ENCODE measurements around the gene PDE10A.
"Not testable (repeated sequence)": the region's sequence is repeated elsewhere in the genome, so short reads cannot be mapped to it uniquely, and the experiment has no call there.

Gene PDE10A

GRCh38 chr6:165463499-165463898 is 199.5 kb downstream of the PDE10A start:
- H2AFZ ChIP-seq (ENCODE audit: low read depth, low read length); H3K27ac ChIP-seq (ENCODE audit: low read length, poor library complexity, severe bottlenecking); H3K4me2 ChIP-seq (ENCODE audit: low read length, poor library complexity, severe bottlenecking); H2BK5ac ChIP-seq (ENCODE audit: low read depth, low read length, poor library complexity, severe bottlenecking); DNase-seq; H3K18ac ChIP-seq (ENCODE audit: low read depth in 1 of 2, low read length in 2 of 2); H2BK120ac ChIP-seq (ENCODE audit: low read depth, low read length); H3K4me3 ChIP-seq (ENCODE audit: insufficient read depth in 1 of 2, low read depth in 1 of 2, low read length in 2 of 2); H4K91ac ChIP-seq (ENCODE audit: low read length); H2BK15ac ChIP-seq (ENCODE audit: low read depth, poor library complexity, severe bottlenecking); H2AK5ac ChIP-seq (ENCODE audit: low read length, severe bottlenecking); H3K4ac ChIP-seq (ENCODE audit: low read depth in 1 of 2, low read length in 2 of 2); H3K9me3 ChIP-seq (ENCODE audit: control insufficient read depth, low read length); H3K4me1 ChIP-seq (ENCODE audit: control insufficient read depth, insufficient read depth, low read depth, low read length); H3K23ac ChIP-seq (ENCODE audit: low read length in 2 of 2); H3K9ac ChIP-seq (ENCODE audit: low read length); H2BK12ac ChIP-seq (ENCODE audit: low read length in 2 of 2); H3K27me3 ChIP-seq (ENCODE audit: control insufficient read depth in 1 of 2, insufficient read depth in 1 of 2, low read length in 2 of 2); H3K36me3 ChIP-seq (ENCODE audit: control insufficient read depth in 1 of 2, insufficient read depth in 2 of 2, low read depth in 1 of 2, low read length in 2 of 2); H3K14ac ChIP-seq (ENCODE audit: low read length in 2 of 2); H4K8ac ChIP-seq (ENCODE audit: low read length): not testable (repeated sequence)
- peaks cover 17% of the 10 kb centered on the region for H3K79me1 ChIP-seq (replicated peaks; ENCODE audit: low read length, poor library complexity, severe bottlenecking)
- WGBS, result 97% methylated on average over 6 of the region's 6 CpGs

- not testable (repeated sequence) for H4K8ac ChIP-seq (ENCODE audit: low read length); H2BK120ac ChIP-seq (ENCODE audit: low read depth, low read length); H3K9ac ChIP-seq (ENCODE audit: low read length); H3K18ac ChIP-seq (ENCODE audit: low read depth in 1 of 2, low read length in 2 of 2); H2AFZ ChIP-seq (ENCODE audit: low read depth, low read length); H3K36me3 ChIP-seq (ENCODE audit: control insufficient read depth in 1 of 2, insufficient read depth in 2 of 2, low read depth in 1 of 2, low read length in 2 of 2); H3K4me3 ChIP-seq (ENCODE audit: insufficient read depth in 1 of 2, low read depth in 1 of 2, low read length in 2 of 2); H2BK5ac ChIP-seq (ENCODE audit: low read depth, low read length, poor library complexity, severe bottlenecking); H3K23ac ChIP-seq (ENCODE audit: low read length in 2 of 2); H2BK12ac ChIP-seq (ENCODE audit: low read length in 2 of 2); H3K14ac ChIP-seq (ENCODE audit: low read length in 2 of 2); H3K4ac ChIP-seq (ENCODE audit: low read depth in 1 of 2, low read length in 2 of 2); H2AK5ac ChIP-seq (ENCODE audit: low read length, severe bottlenecking); DNase-seq; H2BK15ac ChIP-seq (ENCODE audit: low read depth, poor library complexity, severe bottlenecking); H3K4me2 ChIP-seq (ENCODE audit: low read length, poor library complexity, severe bottlenecking); H3K4me1 ChIP-seq (ENCODE audit: control insufficient read depth, insufficient read depth, low read depth, low read length); H3K9me3 ChIP-seq (ENCODE audit: control insufficient read depth, low read length); H3K27ac ChIP-seq (ENCODE audit: low read length, poor library complexity, severe bottlenecking); H4K91ac ChIP-seq (ENCODE audit: low read length); H3K27me3 ChIP-seq (ENCODE audit: control insufficient read depth in 1 of 2, insufficient read depth in 1 of 2, low read length in 2 of 2)
- peaks cover 21% of the 10 kb centered on the region for H3K79me1 ChIP-seq (replicated peaks; ENCODE audit: low read length, poor library complexity, severe bottlenecking)
- WGBS, result 68% methylated on average over 12 of the region's 12 CpGs
These were observed 203.3 kb downstream of the PDE10A start for GRCh38 chr6:165459605-165460301.

DNA sequence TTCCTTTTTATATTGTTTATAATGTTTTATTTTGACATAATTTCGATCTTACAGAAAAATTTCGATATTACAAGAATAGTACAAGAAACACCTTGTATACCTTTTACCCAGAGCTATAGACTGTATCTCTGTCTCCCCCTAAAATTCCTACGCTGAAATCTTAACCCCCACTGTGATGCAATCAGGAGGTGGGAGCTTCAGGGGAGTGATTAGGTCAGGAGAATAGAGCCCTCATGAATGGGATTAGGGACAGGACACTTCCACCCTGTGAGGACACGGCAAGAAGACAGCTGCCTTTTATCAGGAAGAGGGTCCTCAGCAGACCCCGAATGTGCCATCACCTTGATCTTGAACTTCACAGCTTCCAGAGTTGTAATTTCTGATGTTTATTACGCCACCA is 204.9 kb downstream of the PDE10A start:
- Histone ChIP-seq H4K8ac (ENCODE audit: low read length) (no peak overlapping the region), H3K27me3 (ENCODE audit: control insufficient read depth in 1 of 2, insufficient read depth in 1 of 2, low read length in 2 of 2) (no peaks in the 10 kb centered on the region), H3K27ac (ENCODE audit: low read length, poor library complexity, severe bottlenecking) (no peak overlapping the region), H2AK5ac (ENCODE audit: low read length, severe bottlenecking) (no peak overlapping the region), H3K4ac (ENCODE audit: low read depth in 1 of 2, low read length in 2 of 2) (no peak overlapping the region), H3K9me3 (ENCODE audit: control insufficient read depth, low read length) (no peaks in the 10 kb centered on the region), H2BK15ac (ENCODE audit: low read depth, poor library complexity, severe bottlenecking) (no peak overlapping the region), H3K4me2 (ENCODE audit: low read length, poor library complexity, severe bottlenecking) (no peak overlapping the region), H4K91ac (ENCODE audit: low read length) (no peak overlapping the region), H3K14ac (ENCODE audit: low read length in 2 of 2) (no peak overlapping the region), H3K4me3 (ENCODE audit: insufficient read depth in 1 of 2, low read depth in 1 of 2, low read length in 2 of 2) (no peak overlapping the region), H3K23ac (ENCODE audit: low read length in 2 of 2) (no peak overlapping the region), H2BK5ac (ENCODE audit: low read depth, low read length, poor library complexity, severe bottlenecking) (no peak overlapping the region), H3K4me1 (ENCODE audit: control insufficient read depth, insufficient read depth, low read depth, low read length) (no peaks in the 10 kb centered on the region), H3K79me1 (replicated peaks; ENCODE audit: low read length, poor library complexity, severe bottlenecking) (peaks cover 28% of the 10 kb centered on the region), H3K36me3 (ENCODE audit: control insufficient read depth in 1 of 2, insufficient read depth in 2 of 2, low read depth in 1 of 2, low read length in 2 of 2) (peaks cover 0 to 6% of the 10 kb centered on the region in 2 experiments), H2AFZ (ENCODE audit: low read depth, low read length) (no peak overlapping the region), H2BK12ac (ENCODE audit: low read length in 2 of 2) (no peak overlapping the region), H3K9ac (ENCODE audit: low read length) (no peak overlapping the region), H3K18ac (ENCODE audit: low read depth in 1 of 2, low read length in 2 of 2) (no peak overlapping the region), H2BK120ac (ENCODE audit: low read depth, low read length) (no peak overlapping the region)
- 63% methylated on average over 3 of the region's 6 CpGs for WGBS
- DNase-seq, result no peak

- Histone ChIP-seq H2BK12ac (ENCODE audit: low read length in 2 of 2) (no peak overlapping the region), H3K79me1 (replicated peaks; ENCODE audit: low read length, poor library complexity, severe bottlenecking) (peaks cover 34% of the 10 kb centered on the region), H3K23ac (ENCODE audit: low read length in 2 of 2) (no peak overlapping the region), H3K4me2 (ENCODE audit: low read length, poor library complexity, severe bottlenecking) (no peak overlapping the region), H3K9ac (ENCODE audit: low read length) (no peak overlapping the region), H4K91ac (ENCODE audit: low read length) (no peak overlapping the region), H2AK5ac (ENCODE audit: low read length, severe bottlenecking) (no peak overlapping the region), H4K8ac (ENCODE audit: low read length) (no peak overlapping the region), H3K18ac (ENCODE audit: low read depth in 1 of 2, low read length in 2 of 2) (no peak overlapping the region), H2BK15ac (ENCODE audit: low read depth, poor library complexity, severe bottlenecking) (no peak overlapping the region), H2BK120ac (ENCODE audit: low read depth, low read length) (no peak overlapping the region), H3K27ac (ENCODE audit: low read length, poor library complexity, severe bottlenecking) (no peak overlapping the region), H2BK5ac (ENCODE audit: low read depth, low read length, poor library complexity, severe bottlenecking) (no peak overlapping the region), H3K4me1 (ENCODE audit: control insufficient read depth, insufficient read depth, low read depth, low read length) (no peaks in the 10 kb centered on the region), H2AFZ (ENCODE audit: low read depth, low read length) (no peak overlapping the region), H3K27me3 (ENCODE audit: control insufficient read depth in 1 of 2, insufficient read depth in 1 of 2, low read length in 2 of 2) (no peaks in the 10 kb centered on the region), H3K9me3 (ENCODE audit: control insufficient read depth, low read length) (no peaks in the 10 kb centered on the region), H3K4me3 (ENCODE audit: insufficient read depth in 1 of 2, low read depth in 1 of 2, low read length in 2 of 2) (no peak overlapping the region), H3K14ac (ENCODE audit: low read length in 2 of 2) (no peak overlapping the region), H3K36me3 (ENCODE audit: control insufficient read depth in 1 of 2, insufficient read depth in 2 of 2, low read depth in 1 of 2, low read length in 2 of 2) (peaks cover 0 to 6% of the 10 kb centered on the region in 2 experiments), H3K4ac (ENCODE audit: low read depth in 1 of 2, low read length in 2 of 2) (no peak overlapping the region)
- WGBS, result no CpG with 5 or more reads among the region's 3 CpGs
- peak; percentile 4 for DNase-seq
These were observed 206.8 kb downstream of the PDE10A start for GRCh38 chr6:165456286-165456685.
